ENCODE results near the gene THBS2.

GRCh38 chr6:169166896-169167580, 86.6 kb downstream of the THBS2 start:
- TF ChIP-seq, protein P1, sequence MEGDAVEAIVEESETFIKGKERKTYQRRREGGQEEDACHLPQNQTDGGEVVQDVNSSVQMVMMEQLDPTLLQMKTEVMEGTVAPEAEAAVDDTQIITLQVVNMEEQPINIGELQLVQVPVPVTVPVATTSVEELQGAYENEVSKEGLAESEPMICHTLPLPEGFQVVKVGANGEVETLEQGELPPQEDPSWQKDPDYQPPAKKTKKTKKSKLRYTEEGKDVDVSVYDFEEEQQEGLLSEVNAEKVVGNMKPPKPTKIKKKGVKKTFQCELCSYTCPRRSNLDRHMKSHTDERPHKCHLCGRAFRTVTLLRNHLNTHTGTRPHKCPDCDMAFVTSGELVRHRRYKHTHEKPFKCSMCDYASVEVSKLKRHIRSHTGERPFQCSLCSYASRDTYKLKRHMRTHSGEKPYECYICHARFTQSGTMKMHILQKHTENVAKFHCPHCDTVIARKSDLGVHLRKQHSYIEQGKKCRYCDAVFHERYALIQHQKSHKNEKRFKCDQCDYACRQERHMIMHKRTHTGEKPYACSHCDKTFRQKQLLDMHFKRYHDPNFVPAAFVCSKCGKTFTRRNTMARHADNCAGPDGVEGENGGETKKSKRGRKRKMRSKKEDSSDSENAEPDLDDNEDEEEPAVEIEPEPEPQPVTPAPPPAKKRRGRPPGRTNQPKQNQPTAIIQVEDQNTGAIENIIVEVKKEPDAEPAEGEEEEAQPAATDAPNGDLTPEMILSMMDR (conservative IDR thresholded peaks at IDR 0.05 in 1 of 2, IDR thresholded peaks at IDR 0.05 in 1 of 2; ENCODE audit: extremely low read depth in 1 of 2, insufficient read depth in 1 of 2, low read depth in 1 of 2, low read length in 2 of 2) = no peak
- no peak for TF ChIP-seq EZH2 (IDR thresholded peaks at IDR 0.05; ENCODE audit: borderline replicate concordance, low read length)

Measured in mammary epithelial cell (primary cell).